GM11168 (cell line): ENCODE results near the gene DMGDH.

Experiments
- in situ Hi-C: fragments of 300-500 bp; cut with MboI; formaldehyde crosslinking; loops from one replicate; pipeline ENCODE4 v1.12.0; 2022; ENCODE audit warnings: low sequenced_read_pairs; ENCODE audit not compliant: unreplicated experiment

Gene DMGDH

GRCh38 chr5:79069488-79070349 lies at the start of gene DMGDH, which contains the start of gene BHMT2:
Gene DMGDH (minus strand): TSS chr5:79069674. CDS start chr5:79069620, 54 bp downstream.
Gene BHMT2 (plus strand): TSS chr5:79069767. CDS start chr5:79069783, 16 bp downstream.
- in situ Hi-C loops = no loop called here

- in situ Hi-C loops = loop anchor here (10.0 kb wide), 1 partner anchor 88 kb away; no protein-coding TSS in a partner anchor
These were observed 43.2 kb upstream of the DMGDH start for GRCh38 chr5:79112703-79113058.

GRCh38 chr5:79111960-79112702 lies 42.7 kb upstream of the DMGDH start:
- in situ Hi-C loops = loop anchor here (10.0 kb wide), 1 partner anchor 87 kb away; no protein-coding TSS in a partner anchor

GRCh38 chr5:79111387-79111959 lies 42.0 kb upstream of the DMGDH start, which contains the start of gene BHMT:
Gene BHMT (plus strand): TSS chr5:79111809. CDS start chr5:79111886, 77 bp downstream.
- in situ Hi-C loops = loop anchor here (10.0 kb wide), 1 partner anchor 87 kb away; no protein-coding TSS in a partner anchor

GRCh38 chr5:79109527-79110492 lies 40.3 kb upstream of the DMGDH start:
- in situ Hi-C loops = loop anchor here (10.0 kb wide), 1 partner anchor 85 kb away; no protein-coding TSS in a partner anchor

GRCh38 chr5:79108792-79109191 lies 39.3 kb upstream of the DMGDH start:
- in situ Hi-C loops = no loop called here

- in situ Hi-C loops = no loop called here
These were observed 38.6 kb upstream of the DMGDH start for GRCh38 chr5:79108086-79108485.

- in situ Hi-C loops = no loop called here
These were observed 37.7 kb upstream of the DMGDH start for GRCh38 chr5:79107020-79107796.

- in situ Hi-C loops = no loop called here
These were observed 36.4 kb upstream of the DMGDH start for GRCh38 chr5:79105868-79106267.

- in situ Hi-C loops = no loop called here
These were observed 24.3 kb upstream of the DMGDH start for GRCh38 chr5:79093762-79094161.

GRCh38 chr5:79091064-79091463 lies 21.6 kb upstream of the DMGDH start:
- in situ Hi-C loops = no loop called here

- in situ Hi-C loops = no loop called here
These were observed 19.0 kb upstream of the DMGDH start for GRCh38 chr5:79088507-79088906.

- in situ Hi-C loops = no loop called here
These were observed 16.6 kb upstream of the DMGDH start for GRCh38 chr5:79086116-79086515.

GRCh38 chr5:79081779-79082178 lies 12.3 kb upstream of the DMGDH start:
- in situ Hi-C loops = no loop called here

- in situ Hi-C loops = no loop called here
These were observed 11.3 kb upstream of the DMGDH start for GRCh38 chr5:79080804-79081203.

GRCh38 chr5:79077680-79078365 lies 8.3 kb upstream of the DMGDH start:
- in situ Hi-C loops = no loop called here

- in situ Hi-C loops = no loop called here
These were observed 7.3 kb upstream of the DMGDH start for GRCh38 chr5:79076819-79077218.
